Heart left ventricle (tissue), 13 donors: ENCODE results near the gene SLC16A11.

Experiments
- CTCF ChIP-seq, 12 donors: fragments of 200-600 bp; sonication (generic) in 4 of 12; IDR thresholded peaks; one replicate each; pipeline versions ENCODE4 v1.5.0 to v1.8.0; 2018 to 2022; ENCODE audit warnings: antibody characterized with exemption in 12 of 12, mild to moderate bottlenecking in 5 of 12
- POLR2A ChIP-seq, 2 donors: fragments of 450-650 bp; IDR thresholded peaks; one replicate each; pipeline ENCODE4 v1.6.1; 2017; ENCODE audit warnings: antibody characterized with exemption in 2 of 2, mild to moderate bottlenecking in 2 of 2, moderate library complexity in 2 of 2
- donor health status: ischemic (EF 13 %, LVEDD 7.1; RV severe dilation, severe dysfunction).
- donor health status: DM: no; HTN: yes; CAD: no.
- donor health status: DM: no; HTN: no; CAD: no.
- donor health status: ischemic (EF 25% LVEDD 6.9; RV normal size, moderate dysfunction).
- donor health status: ischemic (EF 25% LVEDD 5.7; RV mildly dilated, moderate dysfunction).
- donor health status: ischemic (EF 35%, LVEDD 5.7; RV mildly dilated, moderate dysfunction).
- donor health status: nonischemic (EF 11% LVEDD 7.7; RV severe dilation, severe dysfunction).
- donor health status: DM: yes; HTN: yes; CAD: no.
- donor health status: PGD.
- donor health status: ischemic (EF 29% LVEDD 5.4; RV normal size, mild dysfunction).
- donor health status: nonischemic (EF 23%, LVEDD 6.1; RV moderate dilation, normal function).

- TF ChIP-seq CTCF (IDR thresholded peaks at IDR 0.05) (no peak), POLR2A (IDR thresholded peaks at IDR 0.05) (no peak)
Observed at GRCh38 chr17:7063518-7064094, 19.7 kb upstream of the SLC16A11 start.
